Measurements from ENCODE around the gene HTR3E.

Gene HTR3E

GRCh38 chr3:184156522-184156955 is 59.7 kb downstream of the HTR3E start:
- no peak for DNase-seq (ENCODE audit: low read depth)

All from stimulated activated CD8-positive, alpha-beta memory T cell treated with anti-CD3 and anti-CD28 coated beads, Interleukin-12 subunit alpha, Interleukin-12 subunit beta, amount 100 ng/mL, for 4 hours (primary cell).